Neutrophil (primary cell): Measurements from ENCODE around the gene FIBCD1.
"Not testable (repeated sequence)": the region's sequence is repeated elsewhere in the genome, so short reads cannot be mapped to it uniquely, and the experiment has no call there.

Experiments used
- H3K27ac ChIP-seq: fragments of 200-600 bp; sonication (generic); 2 replicates; pipeline ENCODE4 v1.5.1; 2016; ENCODE audit warnings: mild to moderate bottlenecking, moderate library complexity
- H3K27me3 ChIP-seq: fragments of 200-600 bp; sonication (generic); 2 replicates; pipeline ENCODE4 v1.6.0; 2016; ENCODE audit warnings: mild to moderate bottlenecking
- H3K36me3 ChIP-seq: fragments of 200-600 bp; sonication (generic); 2 replicates; pipeline ENCODE4 v1.5.1; 2017
- H3K4me1 ChIP-seq, 2 experiments: fragments of 200-600 bp in 1 of 2; sonication (generic) in 1 of 2; 1 replicate in 1 of 2; 2 replicates in 1 of 2; pipeline versions ENCODE4 v1.5.1 to v1.6.1; 2013 to 2016; ENCODE audit warnings: low read depth in 1 of 2, low read length in 1 of 2, mild to moderate bottlenecking in 1 of 2, moderate library complexity in 1 of 2; ENCODE audit not compliant: control insufficient read depth in 1 of 2, insufficient read depth in 1 of 2
- H3K4me3 ChIP-seq, 2 experiments: fragments of 200-600 bp in 1 of 2; sonication (generic) in 1 of 2; 1 replicate in 1 of 2; 2 replicates in 1 of 2; pipeline ENCODE4 v1.5.1; 2013 to 2016; ENCODE audit warnings: low read depth in 1 of 2, low read length in 1 of 2, mild to moderate bottlenecking in 1 of 2, moderate library complexity in 1 of 2
- H3K9me3 ChIP-seq: fragments of 200-600 bp; sonication (generic); 2 replicates; pipeline ENCODE4 v1.5.1; 2016
- CTCF ChIP-seq: fragments of 200-600 bp; sonication (generic); IDR thresholded peaks from 2 replicates; pipeline ENCODE4 v1.5.1; 2016; ENCODE audit warnings: antibody characterized with exemption

The FIBCD1 gene

GRCh38 chr9:130961511-130962300, 22.7 kb upstream of the FIBCD1 start:
- no peak for TF ChIP-seq CTCF
- no peak overlapping the region for H3K27ac ChIP-seq
- H3K4me1 ChIP-seq, result no peaks in the 10 kb centered on the region
- H3K27me3 ChIP-seq, result peaks cover 6% of the 10 kb centered on the region
- no peaks in the 10 kb centered on the region for H3K9me3 ChIP-seq
- no peaks in the 10 kb centered on the region for H3K36me3 ChIP-seq
- no peak overlapping the region for H3K4me3 ChIP-seq

DNA sequence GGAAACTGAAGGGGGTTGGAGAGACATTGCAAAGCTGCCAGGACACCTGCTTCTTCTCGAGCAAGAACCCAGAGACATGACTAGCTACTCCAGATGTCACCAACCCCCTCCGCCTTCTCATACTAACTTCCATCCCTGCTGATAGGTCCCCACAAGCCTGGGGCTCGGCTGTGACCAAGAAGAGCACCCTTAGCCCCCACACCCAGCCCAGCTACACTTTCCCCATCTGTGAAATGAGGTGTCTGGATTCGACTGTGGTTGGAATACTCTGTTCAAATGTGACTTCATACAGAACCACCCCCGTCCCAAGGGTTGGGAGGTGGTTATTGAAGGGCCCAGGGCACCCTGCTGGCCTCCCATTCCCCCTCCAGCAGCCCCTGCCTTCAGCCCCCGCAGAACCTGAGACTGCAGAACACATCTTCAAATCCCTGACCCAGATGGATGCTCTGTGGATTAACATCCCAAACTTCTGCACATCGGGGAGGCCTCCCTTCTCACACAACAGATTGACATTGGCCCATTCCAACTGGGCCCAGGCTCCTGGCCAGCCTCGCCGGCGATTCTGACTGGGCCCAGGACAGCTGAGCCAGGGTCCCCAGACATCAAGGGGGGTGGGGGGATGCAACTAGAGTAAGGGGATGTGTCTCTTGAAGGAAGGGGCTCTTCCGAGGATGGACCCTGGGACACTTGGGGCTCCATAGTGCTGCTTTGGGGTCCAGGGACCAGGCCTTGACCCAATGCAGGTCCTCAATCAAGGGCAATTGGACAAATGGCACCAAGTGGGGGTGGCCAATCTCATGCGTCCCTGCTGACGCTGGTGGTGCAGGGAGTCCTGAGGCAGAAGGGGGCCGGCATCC, 21.7 kb upstream of the FIBCD1 start:
- Histone ChIP-seq H3K4me3 (no peak overlapping the region), H3K9me3 (no peaks in the 10 kb centered on the region), H3K27me3 (peaks cover 8% of the 10 kb centered on the region), H3K36me3 (no peaks in the 10 kb centered on the region), H3K27ac (no peak overlapping the region), H3K4me1 (no peaks in the 10 kb centered on the region)
- no peak for TF ChIP-seq CTCF

- H3K27ac ChIP-seq, result no peak overlapping the region
- TF ChIP-seq CTCF, result no peak
- H3K36me3 ChIP-seq, result no peaks in the 10 kb centered on the region
- no peak overlapping the region for H3K4me3 ChIP-seq
- H3K4me1 ChIP-seq, result no peaks in the 10 kb centered on the region
- no peaks in the 10 kb centered on the region for H3K9me3 ChIP-seq
- peaks cover 8% of the 10 kb centered on the region for H3K27me3 ChIP-seq
Measured at GRCh38 chr9:130959809-130960334, 20.8 kb upstream of the FIBCD1 start.

DNA sequence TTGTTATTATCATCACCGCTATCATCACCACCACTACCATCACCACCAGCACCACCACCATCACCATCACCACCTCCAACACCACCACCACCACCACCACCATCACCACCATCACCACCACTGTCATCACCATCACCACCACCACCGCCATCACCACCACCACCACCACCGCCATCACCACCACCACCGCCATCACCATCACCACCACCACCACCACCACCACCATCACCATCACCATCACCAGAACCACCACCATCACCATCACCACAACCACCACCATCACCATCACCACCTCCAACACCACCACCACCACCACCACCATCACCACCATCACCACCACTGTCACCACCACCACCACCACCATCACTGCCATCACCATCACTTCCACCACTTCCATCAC, 19.5 kb upstream of the FIBCD1 start:
- H3K4me1 ChIP-seq, H3K27ac ChIP-seq, H3K4me3 ChIP-seq, H3K27me3 ChIP-seq, H3K9me3 ChIP-seq, H3K36me3 ChIP-seq: not testable (repeated sequence)

- H3K4me3 ChIP-seq, result no peak overlapping the region
- no peaks in the 10 kb centered on the region for H3K9me3 ChIP-seq
- H3K36me3 ChIP-seq, result no peaks in the 10 kb centered on the region
- H3K27ac ChIP-seq, result no peak overlapping the region
- H3K4me1 ChIP-seq, result no peaks in the 10 kb centered on the region
- H3K27me3 ChIP-seq, result peaks cover 11% of the 10 kb centered on the region
- no peak for TF ChIP-seq CTCF
Measured at GRCh38 chr9:130957451-130958203, 18.6 kb upstream of the FIBCD1 start.
